ENCODE measurements around the gene HASPIN. TPM values are rescaled to one million over a fixed set of nuclear protein-coding genes. Genes with fewer than 3 reads are reported as not detected.

Gene HASPIN
- total RNA-seq, 6 experiments from 2014 or later, result 0.07 to 1.1 (median 0.27) TPM; not detected in 1

DNA sequence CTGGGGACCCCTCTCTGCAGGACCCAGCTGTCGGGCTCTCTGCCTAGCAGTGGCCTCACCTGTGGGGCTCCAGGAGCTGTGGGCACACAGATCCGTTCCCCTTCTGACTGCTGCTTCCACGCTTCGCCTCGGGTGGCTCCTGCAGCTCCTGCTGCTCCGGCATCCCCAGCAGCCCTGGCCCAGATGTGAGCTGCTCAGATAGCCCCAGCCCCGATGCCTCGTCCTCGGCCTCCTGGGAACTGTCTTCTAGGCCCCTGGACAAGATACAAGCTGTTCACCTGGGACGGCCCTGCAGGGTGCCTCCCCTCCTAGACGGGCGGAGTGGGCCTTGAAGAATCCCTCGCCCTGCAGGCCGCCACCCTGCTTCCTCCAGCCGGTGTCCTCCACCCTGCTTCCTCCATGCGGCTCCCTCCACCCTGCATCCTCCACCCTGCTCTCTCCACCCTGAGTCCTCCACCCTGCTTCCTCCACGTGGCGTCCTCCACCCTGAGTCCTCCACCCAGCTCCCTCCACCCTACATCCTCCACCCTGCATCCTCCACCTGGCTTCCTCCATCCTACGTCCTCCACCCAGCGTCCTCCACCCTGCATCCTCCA, 44.1 kb upstream of the HASPIN start:
- H3K27ac ChIP-seq, result no peak overlapping the region
- TF ChIP-seq, protein P1, sequence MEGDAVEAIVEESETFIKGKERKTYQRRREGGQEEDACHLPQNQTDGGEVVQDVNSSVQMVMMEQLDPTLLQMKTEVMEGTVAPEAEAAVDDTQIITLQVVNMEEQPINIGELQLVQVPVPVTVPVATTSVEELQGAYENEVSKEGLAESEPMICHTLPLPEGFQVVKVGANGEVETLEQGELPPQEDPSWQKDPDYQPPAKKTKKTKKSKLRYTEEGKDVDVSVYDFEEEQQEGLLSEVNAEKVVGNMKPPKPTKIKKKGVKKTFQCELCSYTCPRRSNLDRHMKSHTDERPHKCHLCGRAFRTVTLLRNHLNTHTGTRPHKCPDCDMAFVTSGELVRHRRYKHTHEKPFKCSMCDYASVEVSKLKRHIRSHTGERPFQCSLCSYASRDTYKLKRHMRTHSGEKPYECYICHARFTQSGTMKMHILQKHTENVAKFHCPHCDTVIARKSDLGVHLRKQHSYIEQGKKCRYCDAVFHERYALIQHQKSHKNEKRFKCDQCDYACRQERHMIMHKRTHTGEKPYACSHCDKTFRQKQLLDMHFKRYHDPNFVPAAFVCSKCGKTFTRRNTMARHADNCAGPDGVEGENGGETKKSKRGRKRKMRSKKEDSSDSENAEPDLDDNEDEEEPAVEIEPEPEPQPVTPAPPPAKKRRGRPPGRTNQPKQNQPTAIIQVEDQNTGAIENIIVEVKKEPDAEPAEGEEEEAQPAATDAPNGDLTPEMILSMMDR (IDR thresholded peaks at IDR 0.05), result no peak
- no peak for TF ChIP-seq POLR2A (IDR thresholded peaks at IDR 0.05)
- ATAC-seq, result no peak
- no peak overlapping the region for H3K4me3 ChIP-seq
- no peaks in the 10 kb centered on the region for H3K9me3 ChIP-seq
- intact Hi-C loops (cut with DNase I), result no loop called here
- DNase-seq, result no peak
- 69% methylated on average over 10 of the region's 20 CpGs for WGBS (ENCODE audit: insufficient coverage, low coverage, low lambda C conversion rate, missing lambda C conversion rate)
- H3K36me3 ChIP-seq, result no peaks in the 10 kb centered on the region
- no peaks in the 10 kb centered on the region for H3K27me3 ChIP-seq
- no peaks in the 10 kb centered on the region for H3K4me1 ChIP-seq

DNA sequence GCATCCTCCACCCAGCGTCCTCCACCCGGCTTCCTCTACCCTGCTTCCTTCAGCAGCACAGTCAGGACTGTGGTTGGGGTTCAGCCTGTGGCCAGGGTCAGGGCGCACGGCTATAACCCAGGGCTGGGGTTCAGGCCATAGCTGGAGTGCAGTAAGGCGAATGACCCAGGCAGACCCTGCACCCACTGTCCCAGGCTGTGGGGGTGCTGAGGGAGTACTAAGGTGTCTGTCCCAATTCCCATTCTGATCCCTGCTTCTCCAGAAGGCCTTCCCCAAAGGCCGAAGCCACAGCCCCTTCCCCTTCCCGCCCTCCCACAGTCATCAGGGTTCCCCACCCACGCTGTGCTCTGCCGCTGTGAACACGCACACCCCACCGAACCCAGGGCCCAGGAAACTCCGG, 42.6 kb upstream of the HASPIN start:
- no peak overlapping the region for H3K4me3 ChIP-seq
- DNase-seq (no peak), ATAC-seq (no peak)
- H3K27ac ChIP-seq, result no peak overlapping the region
- no peaks in the 10 kb centered on the region for H3K4me1 ChIP-seq
- H3K9me3 ChIP-seq, result no peaks in the 10 kb centered on the region
- no peak for TF ChIP-seq POLR2A (IDR thresholded peaks at IDR 0.05)
- TF ChIP-seq, protein P1 (IDR thresholded peaks at IDR 0.05), result no peak
- no peaks in the 10 kb centered on the region for H3K36me3 ChIP-seq
- intact Hi-C loops (cut with DNase I), result no loop called here
- H3K27me3 ChIP-seq, result no peaks in the 10 kb centered on the region
- 63% methylated on average over 8 of the region's 12 CpGs for WGBS (ENCODE audit: insufficient coverage, low coverage, low lambda C conversion rate, missing lambda C conversion rate)

DNA sequence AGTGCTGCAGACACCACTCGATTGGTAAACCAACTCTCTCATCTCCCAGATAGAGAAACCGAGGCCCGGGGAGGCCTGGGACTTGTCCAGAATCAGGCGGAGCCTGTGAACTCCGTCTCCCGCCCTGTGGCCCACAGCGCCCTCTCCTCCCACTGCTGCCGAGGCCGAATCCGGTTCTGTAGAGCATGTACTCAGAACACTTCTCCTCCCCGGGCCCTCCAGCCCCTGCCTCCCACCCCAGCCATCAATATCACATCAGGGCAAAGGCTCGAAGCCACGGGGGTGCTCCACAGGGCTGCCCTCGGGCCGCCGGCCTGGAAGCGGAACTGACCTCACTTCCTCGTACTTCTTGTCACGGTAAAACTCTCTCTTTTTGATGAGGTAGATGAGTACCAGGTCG, 42.1 kb upstream of the HASPIN start:
- no peaks in the 10 kb centered on the region for H3K9me3 ChIP-seq
- TF ChIP-seq, protein P1 (IDR thresholded peaks at IDR 0.05), result no peak
- no peak for TF ChIP-seq POLR2A (IDR thresholded peaks at IDR 0.05)
- intact Hi-C loops (cut with DNase I), result no loop called here
- no peak overlapping the region for H3K27ac ChIP-seq
- ATAC-seq (no peak), DNase-seq (no peak)
- no peaks in the 10 kb centered on the region for H3K36me3 ChIP-seq
- H3K4me1 ChIP-seq, result no peaks in the 10 kb centered on the region
- 35% methylated on average over 10 of the region's 20 CpGs for WGBS (ENCODE audit: insufficient coverage, low coverage, low lambda C conversion rate, missing lambda C conversion rate)
- no peak overlapping the region for H3K4me3 ChIP-seq
- H3K27me3 ChIP-seq, result no peaks in the 10 kb centered on the region

DNA sequence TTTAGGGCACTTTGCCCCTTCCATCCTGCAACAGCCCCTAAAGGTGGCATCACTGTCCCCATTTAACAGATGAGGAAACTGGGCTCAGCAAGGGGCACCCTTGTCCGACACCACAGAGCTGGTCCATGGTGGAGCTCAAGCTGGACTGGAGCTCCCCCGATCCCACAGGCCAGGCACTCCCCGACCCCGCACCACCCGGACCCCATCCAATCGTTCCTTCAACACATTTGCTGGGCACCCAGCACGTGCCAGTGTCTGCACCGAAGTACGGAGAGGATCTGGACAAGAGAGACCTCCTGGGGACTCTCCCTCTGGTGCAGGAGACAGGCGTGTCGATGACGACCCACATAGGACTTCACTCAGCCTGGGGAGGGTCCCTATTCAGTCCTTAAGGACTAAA, 41.7 kb upstream of the HASPIN start:
- ATAC-seq (no peak), DNase-seq (no peak)
- 68% methylated on average over 4 of the region's 12 CpGs for WGBS (ENCODE audit: insufficient coverage, low coverage, low lambda C conversion rate, missing lambda C conversion rate)
- Histone ChIP-seq H3K27me3 (no peaks in the 10 kb centered on the region), H3K9me3 (no peaks in the 10 kb centered on the region), H3K27ac (no peak overlapping the region), H3K4me3 (no peak overlapping the region), H3K4me1 (no peaks in the 10 kb centered on the region), H3K36me3 (no peaks in the 10 kb centered on the region)
- TF ChIP-seq POLR2A (IDR thresholded peaks at IDR 0.05), result no peak
- TF ChIP-seq, protein P1 (IDR thresholded peaks at IDR 0.05), result no peak
- intact Hi-C loops (cut with DNase I), result no loop called here

All from right lobe of liver (tissue), 6 donors.